ENCODE data around the gene AGK.

AGK gene

DNA sequence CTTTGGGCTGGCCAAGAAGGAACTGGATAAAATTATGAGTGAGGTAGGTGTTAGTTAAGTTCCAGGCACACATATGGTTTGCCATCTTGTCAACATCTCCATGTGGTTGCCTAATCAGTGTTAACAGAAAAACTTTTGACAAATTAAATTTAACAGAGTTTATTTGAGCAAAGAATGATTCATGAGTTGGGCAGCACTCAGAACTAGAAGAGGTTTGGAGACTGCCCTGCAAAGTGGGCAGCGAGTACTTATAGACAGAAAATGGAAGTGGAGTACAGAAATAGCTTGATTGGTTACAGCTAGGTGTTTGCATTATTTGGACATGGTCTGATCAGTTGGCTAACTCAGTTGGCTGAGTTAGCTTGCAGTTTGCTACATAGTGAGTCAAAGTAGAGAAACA, 37.5 kb upstream of the AGK start:
- no peaks in the 10 kb centered on the region for H3K4me1 ChIP-seq (ENCODE audit: control insufficient read depth in 1 of 2, insufficient read depth in 1 of 2, low read depth in 1 of 2, low read length in 1 of 2)
- no peaks in the 10 kb centered on the region for H3K9me3 ChIP-seq
- H3K36me3 ChIP-seq = no peaks in the 10 kb centered on the region
- peaks cover 74% of the 10 kb centered on the region for H3K27me3 ChIP-seq
- no peak overlapping the region for H3K4me3 ChIP-seq (ENCODE audit: low read depth in 1 of 2, low read length in 1 of 2)
- TF ChIP-seq, protein P1, sequence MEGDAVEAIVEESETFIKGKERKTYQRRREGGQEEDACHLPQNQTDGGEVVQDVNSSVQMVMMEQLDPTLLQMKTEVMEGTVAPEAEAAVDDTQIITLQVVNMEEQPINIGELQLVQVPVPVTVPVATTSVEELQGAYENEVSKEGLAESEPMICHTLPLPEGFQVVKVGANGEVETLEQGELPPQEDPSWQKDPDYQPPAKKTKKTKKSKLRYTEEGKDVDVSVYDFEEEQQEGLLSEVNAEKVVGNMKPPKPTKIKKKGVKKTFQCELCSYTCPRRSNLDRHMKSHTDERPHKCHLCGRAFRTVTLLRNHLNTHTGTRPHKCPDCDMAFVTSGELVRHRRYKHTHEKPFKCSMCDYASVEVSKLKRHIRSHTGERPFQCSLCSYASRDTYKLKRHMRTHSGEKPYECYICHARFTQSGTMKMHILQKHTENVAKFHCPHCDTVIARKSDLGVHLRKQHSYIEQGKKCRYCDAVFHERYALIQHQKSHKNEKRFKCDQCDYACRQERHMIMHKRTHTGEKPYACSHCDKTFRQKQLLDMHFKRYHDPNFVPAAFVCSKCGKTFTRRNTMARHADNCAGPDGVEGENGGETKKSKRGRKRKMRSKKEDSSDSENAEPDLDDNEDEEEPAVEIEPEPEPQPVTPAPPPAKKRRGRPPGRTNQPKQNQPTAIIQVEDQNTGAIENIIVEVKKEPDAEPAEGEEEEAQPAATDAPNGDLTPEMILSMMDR (IDR thresholded peaks at IDR 0.05) = no peak
- H3K27ac ChIP-seq = no peak overlapping the region

DNA sequence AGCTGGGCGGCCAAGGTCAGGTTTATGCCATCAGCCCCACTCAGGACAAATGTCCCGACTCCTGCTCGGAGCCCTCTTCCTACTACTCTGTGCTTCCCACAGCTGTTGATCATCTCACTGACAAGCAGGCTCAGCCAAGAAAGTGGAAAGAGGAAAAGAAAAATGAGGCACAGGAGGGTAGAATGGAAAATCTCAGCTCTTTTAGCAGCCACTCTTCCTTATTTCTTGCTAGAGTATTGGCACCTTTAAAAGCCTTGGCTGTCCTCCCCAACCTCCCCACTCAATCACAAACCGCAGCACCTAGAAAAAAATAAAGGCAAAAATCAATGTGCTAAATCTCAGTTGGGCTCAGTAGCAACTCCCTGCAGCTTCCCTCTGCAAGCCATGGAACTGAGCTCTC, 35.3 kb upstream of the AGK start:
- no peaks in the 10 kb centered on the region for H3K4me1 ChIP-seq (ENCODE audit: control insufficient read depth in 1 of 2, insufficient read depth in 1 of 2, low read depth in 1 of 2, low read length in 1 of 2)
- no peak overlapping the region for H3K27ac ChIP-seq
- no peaks in the 10 kb centered on the region for H3K36me3 ChIP-seq
- peaks cover 58% of the 10 kb centered on the region for H3K27me3 ChIP-seq
- no peak overlapping the region for H3K4me3 ChIP-seq (ENCODE audit: low read depth in 1 of 2, low read length in 1 of 2)
- H3K9me3 ChIP-seq = no peaks in the 10 kb centered on the region
- TF ChIP-seq, protein P1 (IDR thresholded peaks at IDR 0.05) = no peak

DNA sequence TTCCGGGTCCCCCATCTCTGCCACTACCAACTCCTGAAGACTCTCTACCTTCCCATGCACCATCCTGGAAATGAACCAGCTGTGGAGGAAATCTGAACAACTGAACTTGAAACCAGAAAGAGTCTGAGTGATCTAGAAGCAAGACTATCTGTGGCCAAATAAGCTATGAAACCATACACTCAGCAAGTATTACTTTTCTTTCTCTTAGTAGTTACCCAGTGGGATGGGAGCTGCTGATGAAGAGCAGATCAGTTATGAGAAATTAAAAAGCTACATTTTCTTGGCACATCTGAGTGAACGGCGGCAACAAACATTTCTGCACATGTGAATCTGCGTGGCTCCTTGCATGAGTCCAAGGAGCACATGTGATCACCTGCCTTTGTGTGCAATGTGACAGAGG, 31.6 kb upstream of the AGK start:
- Histone ChIP-seq H3K27me3 (peaks cover 36% of the 10 kb centered on the region), H3K4me3 (ENCODE audit: low read depth in 1 of 2, low read length in 1 of 2) (no peak overlapping the region), H3K27ac (no peak overlapping the region), H3K9me3 (no peaks in the 10 kb centered on the region), H3K36me3 (no peaks in the 10 kb centered on the region), H3K4me1 (ENCODE audit: control insufficient read depth in 1 of 2, insufficient read depth in 1 of 2, low read depth in 1 of 2, low read length in 1 of 2) (no peaks in the 10 kb centered on the region)
- TF ChIP-seq, protein P1 (IDR thresholded peaks at IDR 0.05) = no peak

DNA sequence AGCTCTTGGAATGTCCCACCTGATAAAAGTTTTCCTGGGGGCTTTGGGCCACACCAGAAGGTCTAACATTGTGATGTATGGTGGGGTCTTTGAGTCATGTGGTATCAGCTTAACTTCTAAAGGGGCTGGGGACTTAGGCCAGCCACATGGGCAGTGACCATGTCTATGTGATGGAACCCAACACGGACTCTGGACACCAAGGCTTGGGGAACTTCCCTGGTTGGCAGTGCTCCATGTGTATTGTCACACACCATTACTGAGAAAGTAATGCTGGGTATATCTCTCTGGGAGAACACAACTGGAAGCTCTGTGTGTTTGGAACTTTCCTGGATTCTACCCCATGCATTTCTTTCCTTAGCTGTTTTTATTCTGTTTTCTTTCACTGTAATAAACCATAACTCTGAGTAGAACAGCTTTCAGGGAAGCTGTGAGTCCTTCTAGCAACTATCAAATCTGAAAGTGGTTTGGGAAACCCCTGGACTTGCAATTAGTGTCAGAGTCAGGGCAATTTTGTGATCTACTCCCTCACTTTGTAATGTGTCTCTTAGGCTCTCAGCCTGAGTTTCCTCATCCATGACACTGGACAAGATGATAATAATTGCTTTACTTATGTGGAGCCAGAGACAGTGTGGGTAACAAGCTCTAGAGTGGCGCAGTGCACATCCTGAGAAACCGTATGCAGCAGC, 28.4 kb upstream of the AGK start:
- H3K4me3 ChIP-seq (ENCODE audit: low read depth in 1 of 2, low read length in 1 of 2) = no peak overlapping the region
- H3K36me3 ChIP-seq = no peaks in the 10 kb centered on the region
- H3K9me3 ChIP-seq = no peaks in the 10 kb centered on the region
- TF ChIP-seq, protein P1 (IDR thresholded peaks at IDR 0.05) = no peak
- peaks cover 38% of the 10 kb centered on the region for H3K27me3 ChIP-seq
- no peaks in the 10 kb centered on the region for H3K4me1 ChIP-seq (ENCODE audit: control insufficient read depth in 1 of 2, insufficient read depth in 1 of 2, low read depth in 1 of 2, low read length in 1 of 2)
- H3K27ac ChIP-seq = no peak overlapping the region

DNA sequence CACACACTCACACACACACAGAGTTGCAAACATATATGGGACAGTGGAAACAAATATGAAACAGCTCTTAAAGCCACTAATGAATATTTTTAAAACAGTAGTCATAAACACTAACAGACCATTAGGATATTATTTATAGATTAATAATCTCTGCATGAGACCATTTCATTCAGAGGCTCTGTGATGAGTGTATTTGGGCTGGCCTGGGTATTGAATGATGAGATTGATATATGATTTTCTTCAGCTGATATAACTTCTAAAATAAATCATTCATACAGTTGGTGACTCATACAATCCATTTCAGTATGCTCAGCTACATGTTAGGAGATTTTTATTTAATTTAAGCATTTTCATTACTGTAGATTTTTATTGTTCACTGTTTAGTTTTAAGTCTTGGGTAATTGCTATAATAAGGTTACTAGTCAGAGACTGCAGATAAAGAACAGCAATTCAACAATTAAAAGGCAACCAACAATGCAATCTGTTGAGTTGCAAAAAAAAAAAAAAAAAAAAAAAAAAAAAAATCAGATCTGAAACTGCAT, 25.2 kb upstream of the AGK start:
- TF ChIP-seq, protein P1 (IDR thresholded peaks at IDR 0.05) = no peak

More for the DNA sequence above, 25.2 kb upstream of the AGK start:
- Histone ChIP-seq H3K27me3 (peaks cover 50% of the 10 kb centered on the region), H3K4me1 (ENCODE audit: control insufficient read depth in 1 of 2, insufficient read depth in 1 of 2, low read depth in 1 of 2, low read length in 1 of 2) (no peaks in the 10 kb centered on the region), H3K27ac (no peak overlapping the region), H3K4me3 (ENCODE audit: low read depth in 1 of 2, low read length in 1 of 2) (no peak overlapping the region), H3K36me3 (no peaks in the 10 kb centered on the region), H3K9me3 (no peaks in the 10 kb centered on the region)
